HL-60 (cell line): ENCODE results near the gene XXYLT1.

ENCODE experiments used
- DNase-seq, 2 experiments: peaks; one replicate each; pipeline ENCODE4 v3.0.0-alpha.2; 2010 to 2020; ENCODE audit warnings: low read depth in 1 of 2, low spot score in 1 of 2
- H3K27ac ChIP-seq: fragments of 250-450 bp; sonication (Bioruptor Pico); replicated peaks from 2 replicates; pipeline ENCODE4 v1.5.1; 2020; ENCODE audit warnings: mild to moderate bottlenecking, moderate library complexity
- H3K27me3 ChIP-seq: fragments of 250-450 bp; sonication (Bioruptor Pico); 2 replicates; pipeline ENCODE4 v1.5.1; 2021; ENCODE audit warnings: mild to moderate bottlenecking, moderate library complexity; ENCODE audit not compliant: insufficient read depth, poor library complexity, severe bottlenecking
- H3K4me3 ChIP-seq: replicated peaks from 2 replicates; pipeline ENCODE4 v1.5.1; 2011; ENCODE audit warnings: mild to moderate bottlenecking, control low read depth, low read length; ENCODE audit not compliant: insufficient read depth
- GABPA ChIP-seq: IDR thresholded peaks from 2 replicates; pipeline ENCODE4 v1.6.1; 2012; ENCODE audit warnings: low read depth
- POLR2AphosphoS5 ChIP-seq: IDR thresholded peaks from 2 replicates; pipeline ENCODE4 v1.6.1; 2012; ENCODE audit warnings: low read depth
- SPI1 ChIP-seq: IDR thresholded peaks from 2 replicates; pipeline ENCODE4 v1.6.1; 2012; ENCODE audit warnings: low read depth, mild to moderate bottlenecking, borderline replicate concordance
- TF ChIP-seq, protein P1 (sequence below): IDR thresholded peaks from one replicate; pipeline ENCODE4 v1.5.1; 2011; ENCODE audit warnings: low read length, control low read depth, inconsistent platforms; ENCODE audit not compliant: insufficient read depth
- TF ChIP-seq, protein P2 (sequence below): IDR thresholded peaks from 2 replicates; pipeline ENCODE4 v1.6.1; 2012; ENCODE audit warnings: low read depth; ENCODE audit not compliant: insufficient replicate concordance

The XXYLT1 gene

GRCh38 chr3:195165790-195166189 lies 105.2 kb downstream of the XXYLT1 start:
- TF ChIP-seq GABPA = no peak
- TF ChIP-seq POLR2AphosphoS5 = no peak
- no peak for TF ChIP-seq SPI1
- TF ChIP-seq, protein P1, sequence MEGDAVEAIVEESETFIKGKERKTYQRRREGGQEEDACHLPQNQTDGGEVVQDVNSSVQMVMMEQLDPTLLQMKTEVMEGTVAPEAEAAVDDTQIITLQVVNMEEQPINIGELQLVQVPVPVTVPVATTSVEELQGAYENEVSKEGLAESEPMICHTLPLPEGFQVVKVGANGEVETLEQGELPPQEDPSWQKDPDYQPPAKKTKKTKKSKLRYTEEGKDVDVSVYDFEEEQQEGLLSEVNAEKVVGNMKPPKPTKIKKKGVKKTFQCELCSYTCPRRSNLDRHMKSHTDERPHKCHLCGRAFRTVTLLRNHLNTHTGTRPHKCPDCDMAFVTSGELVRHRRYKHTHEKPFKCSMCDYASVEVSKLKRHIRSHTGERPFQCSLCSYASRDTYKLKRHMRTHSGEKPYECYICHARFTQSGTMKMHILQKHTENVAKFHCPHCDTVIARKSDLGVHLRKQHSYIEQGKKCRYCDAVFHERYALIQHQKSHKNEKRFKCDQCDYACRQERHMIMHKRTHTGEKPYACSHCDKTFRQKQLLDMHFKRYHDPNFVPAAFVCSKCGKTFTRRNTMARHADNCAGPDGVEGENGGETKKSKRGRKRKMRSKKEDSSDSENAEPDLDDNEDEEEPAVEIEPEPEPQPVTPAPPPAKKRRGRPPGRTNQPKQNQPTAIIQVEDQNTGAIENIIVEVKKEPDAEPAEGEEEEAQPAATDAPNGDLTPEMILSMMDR = no peak
- TF ChIP-seq, protein P2, sequence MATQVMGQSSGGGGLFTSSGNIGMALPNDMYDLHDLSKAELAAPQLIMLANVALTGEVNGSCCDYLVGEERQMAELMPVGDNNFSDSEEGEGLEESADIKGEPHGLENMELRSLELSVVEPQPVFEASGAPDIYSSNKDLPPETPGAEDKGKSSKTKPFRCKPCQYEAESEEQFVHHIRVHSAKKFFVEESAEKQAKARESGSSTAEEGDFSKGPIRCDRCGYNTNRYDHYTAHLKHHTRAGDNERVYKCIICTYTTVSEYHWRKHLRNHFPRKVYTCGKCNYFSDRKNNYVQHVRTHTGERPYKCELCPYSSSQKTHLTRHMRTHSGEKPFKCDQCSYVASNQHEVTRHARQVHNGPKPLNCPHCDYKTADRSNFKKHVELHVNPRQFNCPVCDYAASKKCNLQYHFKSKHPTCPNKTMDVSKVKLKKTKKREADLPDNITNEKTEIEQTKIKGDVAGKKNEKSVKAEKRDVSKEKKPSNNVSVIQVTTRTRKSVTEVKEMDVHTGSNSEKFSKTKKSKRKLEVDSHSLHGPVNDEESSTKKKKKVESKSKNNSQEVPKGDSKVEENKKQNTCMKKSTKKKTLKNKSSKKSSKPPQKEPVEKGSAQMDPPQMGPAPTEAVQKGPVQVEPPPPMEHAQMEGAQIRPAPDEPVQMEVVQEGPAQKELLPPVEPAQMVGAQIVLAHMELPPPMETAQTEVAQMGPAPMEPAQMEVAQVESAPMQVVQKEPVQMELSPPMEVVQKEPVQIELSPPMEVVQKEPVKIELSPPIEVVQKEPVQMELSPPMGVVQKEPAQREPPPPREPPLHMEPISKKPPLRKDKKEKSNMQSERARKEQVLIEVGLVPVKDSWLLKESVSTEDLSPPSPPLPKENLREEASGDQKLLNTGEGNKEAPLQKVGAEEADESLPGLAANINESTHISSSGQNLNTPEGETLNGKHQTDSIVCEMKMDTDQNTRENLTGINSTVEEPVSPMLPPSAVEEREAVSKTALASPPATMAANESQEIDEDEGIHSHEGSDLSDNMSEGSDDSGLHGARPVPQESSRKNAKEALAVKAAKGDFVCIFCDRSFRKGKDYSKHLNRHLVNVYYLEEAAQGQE = no peak
- Histone ChIP-seq H3K4me3 (no peak overlapping the region), H3K27ac (peak overlapping the region; percentile 57; the same call in 1 of the 2 replicates), H3K27me3 (no peaks in the 10 kb centered on the region)
- DNase-seq = no peak

GRCh38 chr3:195165265-195165609 lies 105.7 kb downstream of the XXYLT1 start:
- H3K27ac ChIP-seq = peak overlapping the region; percentile 57
- no peak for TF ChIP-seq POLR2AphosphoS5
- TF ChIP-seq, protein P1 = no peak
- TF ChIP-seq SPI1 = no peak
- no peak for TF ChIP-seq GABPA
- TF ChIP-seq, protein P2 = no peak

GRCh38 chr3:195164573-195165264 lies 106.2 kb downstream of the XXYLT1 start:
- no peak; the same call in 1 of the 2 replicates for TF ChIP-seq SPI1
- TF ChIP-seq POLR2AphosphoS5 = no peak
- TF ChIP-seq GABPA = no peak
- TF ChIP-seq, protein P1 = no peak
- TF ChIP-seq, protein P2 = no peak
- no peaks in the 10 kb centered on the region for H3K27me3 ChIP-seq
- H3K4me3 ChIP-seq = no peak overlapping the region
- peak in 1 of 2 experiments; percentile 46 for DNase-seq
- H3K27ac ChIP-seq = peak overlapping the region; percentile 57

More at GRCh38 chr3:195165265-195165609, 105.7 kb downstream of the XXYLT1 start:
- DNase-seq = no peak
- Histone ChIP-seq H3K27me3 (no peaks in the 10 kb centered on the region), H3K4me3 (no peak overlapping the region)
